Vagina (tissue), 2 donors: ENCODE measurements around the gene CYB5R4. TPM values are rescaled to one million over a fixed set of nuclear protein-coding genes. Genes with fewer than 3 reads are reported as not detected.

Source experiments
- DNase-seq, 2 donors: peaks; one replicate each; pipeline ENCODE4 v3.0.0-alpha.2; 2017; ENCODE audit errors: extremely low spot score in 2 of 2
- H3K27ac ChIP-seq: fragments of 200-600 bp; sonication (generic); one replicate; pipeline ENCODE4 v1.5.1; 2019
- H3K27me3 ChIP-seq: fragments of 200-600 bp; sonication (generic); one replicate; pipeline ENCODE4 v1.5.1; 2019
- H3K36me3 ChIP-seq, 2 donors: fragments of 200-600 bp; sonication (generic); one replicate each; pipeline ENCODE4 v1.5.1; 2017 to 2019
- H3K4me1 ChIP-seq: fragments of 200-600 bp; sonication (generic); one replicate; pipeline ENCODE4 v1.5.1; 2019
- H3K4me3 ChIP-seq, 2 donors: fragments of 200-600 bp; sonication (generic); 1 replicate in 1 of 2; 2 replicates in 1 of 2; pipeline ENCODE4 v1.5.1; 2016 to 2019
- H3K9me3 ChIP-seq: fragments of 200-600 bp; sonication (generic); one replicate; pipeline ENCODE4 v1.5.1; 2019
- CTCF ChIP-seq, 3 experiments: fragments of 450-650 bp in 2 of 3; fragments of 200-600 bp in 1 of 3; sonication (generic) in 1 of 3; IDR thresholded peaks; one replicate each; pipeline ENCODE4 v1.5.1; 2017 to 2019; ENCODE audit warnings: antibody characterized with exemption in 3 of 3, mild to moderate bottlenecking in 2 of 3, moderate library complexity in 2 of 3
- POLR2A ChIP-seq, 2 donors: fragments of 450-650 bp; IDR thresholded peaks; one replicate each; pipeline ENCODE4 v1.6.1; 2017; ENCODE audit warnings: antibody characterized with exemption in 2 of 2, mild to moderate bottlenecking in 2 of 2, moderate library complexity in 2 of 2
- POLR2AphosphoS5 ChIP-seq, 2 donors: sonication (generic); formaldehyde crosslinking; IDR thresholded peaks; one replicate each; pipeline ENCODE4 v1.9.0; 2017; ENCODE audit warnings: antibody characterized with exemption in 2 of 2, mild to moderate bottlenecking in 2 of 2, low read depth in 1 of 2; ENCODE audit not compliant: insufficient read depth in 1 of 2
- intact Hi-C: fragments of 100-400 bp; cut with DNase I; formaldehyde crosslinking; loops from one replicate; pipeline ENCODE4 v1.15.1; 2023
- total RNA-seq: library from RNA; depleted of rRNA; stranded (reverse); fragments of >200 nt; gene quantifications from one replicate; pipeline ENCODE4 v1.2.3, GENCODE V29; 2016

CYB5R4 gene
- total RNA-seq, 1 donor from 2014 or later = 4.9 TPM

- no peaks in the 10 kb centered on the region for H3K9me3 ChIP-seq
- H3K36me3 ChIP-seq = no peaks in the 10 kb centered on the region
- no peak overlapping the region for H3K4me3 ChIP-seq
- no peaks in the 10 kb centered on the region for H3K27me3 ChIP-seq
- H3K4me1 ChIP-seq = no peaks in the 10 kb centered on the region
- intact Hi-C loops = no loop called here
- TF ChIP-seq POLR2AphosphoS5 (IDR thresholded peaks at IDR 0.05; ENCODE audit: insufficient read depth in 1 of 2, low read depth in 1 of 2) = no peak
- TF ChIP-seq CTCF (IDR thresholded peaks at IDR 0.05) = no peak
- TF ChIP-seq POLR2A (IDR thresholded peaks at IDR 0.05) = no peak
- H3K27ac ChIP-seq = no peak overlapping the region
- DNase-seq = no peak
These were observed 118.8 kb downstream of the CYB5R4 start for GRCh38 chr6:83978324-83978734.

DNA sequence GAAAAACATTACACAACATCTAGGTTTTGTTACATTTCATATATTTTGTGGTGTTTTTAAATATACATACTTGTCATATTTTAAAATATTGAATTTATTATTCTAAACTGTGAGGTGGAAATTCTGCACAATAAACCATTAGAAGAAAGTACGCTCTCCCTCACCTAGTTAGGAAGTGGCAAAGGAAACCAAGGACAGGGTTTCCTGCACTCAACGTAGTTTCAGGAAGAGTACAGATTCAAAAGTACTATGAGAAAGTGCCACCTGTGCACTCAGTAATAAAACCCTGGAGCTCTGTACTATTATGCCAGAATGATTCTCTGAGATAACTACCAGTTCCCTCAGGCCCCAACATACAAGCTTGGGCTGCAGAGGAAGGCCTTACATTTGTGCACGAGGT, 119.5 kb downstream of the CYB5R4 start:
- DNase-seq = no peak
- TF ChIP-seq POLR2A (IDR thresholded peaks at IDR 0.05) (no peak), POLR2AphosphoS5 (IDR thresholded peaks at IDR 0.05; ENCODE audit: insufficient read depth in 1 of 2, low read depth in 1 of 2) (no peak), CTCF (IDR thresholded peaks at IDR 0.05) (no peak)
- intact Hi-C loops = no loop called here
- H3K9me3 ChIP-seq = no peaks in the 10 kb centered on the region
- no peaks in the 10 kb centered on the region for H3K27me3 ChIP-seq
- H3K27ac ChIP-seq = no peak overlapping the region
- no peaks in the 10 kb centered on the region for H3K4me1 ChIP-seq
- H3K36me3 ChIP-seq = no peaks in the 10 kb centered on the region
- H3K4me3 ChIP-seq = no peak overlapping the region

DNA sequence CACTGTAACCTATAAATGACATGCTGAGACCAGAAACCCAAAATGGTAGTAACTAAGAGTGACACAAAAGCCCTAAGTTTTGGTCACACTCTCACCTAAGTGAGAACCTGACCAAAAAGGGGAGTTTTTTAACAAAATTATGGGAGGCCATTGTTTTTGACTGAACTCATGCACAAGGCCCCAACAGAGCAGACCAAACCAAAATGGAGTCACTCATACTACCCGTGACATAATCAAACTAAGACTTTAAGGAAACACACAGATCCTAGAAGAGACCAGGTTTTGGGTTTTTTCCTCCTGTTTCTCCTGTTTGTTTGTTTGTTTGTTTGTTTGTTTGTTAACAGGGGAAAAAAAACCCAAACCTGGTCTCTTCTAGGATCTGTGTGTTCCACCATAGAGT, 124.9 kb downstream of the CYB5R4 start:
- H3K4me1 ChIP-seq = no peaks in the 10 kb centered on the region
- intact Hi-C loops = no loop called here

GRCh38 chr6:83985308-83985713, 125.8 kb downstream of the CYB5R4 start:
- Histone ChIP-seq H3K27ac (no peak overlapping the region), H3K9me3 (no peaks in the 10 kb centered on the region), H3K27me3 (no peaks in the 10 kb centered on the region), H3K4me1 (no peaks in the 10 kb centered on the region), H3K36me3 (no peaks in the 10 kb centered on the region), H3K4me3 (no peak overlapping the region)
- DNase-seq = no peak
- TF ChIP-seq POLR2AphosphoS5 (IDR thresholded peaks at IDR 0.05; ENCODE audit: insufficient read depth in 1 of 2, low read depth in 1 of 2) (no peak), CTCF (IDR thresholded peaks at IDR 0.05) (no peak), POLR2A (IDR thresholded peaks at IDR 0.05) (no peak)
- intact Hi-C loops = no loop called here

More for the DNA sequence above, 124.9 kb downstream of the CYB5R4 start:
- no peak for DNase-seq
- no peak overlapping the region for H3K4me3 ChIP-seq
- H3K36me3 ChIP-seq = no peaks in the 10 kb centered on the region
- no peaks in the 10 kb centered on the region for H3K27me3 ChIP-seq
- TF ChIP-seq POLR2AphosphoS5 (IDR thresholded peaks at IDR 0.05; ENCODE audit: insufficient read depth in 1 of 2, low read depth in 1 of 2) (no peak), CTCF (IDR thresholded peaks at IDR 0.05) (no peak), POLR2A (IDR thresholded peaks at IDR 0.05) (no peak)
- no peaks in the 10 kb centered on the region for H3K9me3 ChIP-seq
- H3K27ac ChIP-seq = no peak overlapping the region

DNA sequence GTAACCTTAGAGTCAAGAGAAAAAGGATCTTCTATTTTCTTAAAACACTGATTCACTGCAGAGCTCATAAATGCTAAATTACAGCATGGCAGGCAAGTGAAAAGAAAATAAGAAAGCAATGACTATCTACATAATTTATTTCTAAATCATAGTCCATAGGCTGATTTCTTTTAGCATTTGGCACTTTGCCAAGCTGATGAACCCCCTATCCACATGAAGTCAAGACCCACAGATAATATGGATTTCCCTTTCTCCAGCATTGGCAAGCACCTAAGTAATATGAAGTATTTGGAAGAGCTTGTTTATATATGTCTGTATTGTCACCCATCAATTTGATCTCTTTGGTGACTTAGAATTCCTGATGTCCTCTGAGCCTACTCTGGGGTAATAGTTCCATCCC, 126.2 kb downstream of the CYB5R4 start:
- no peak overlapping the region for H3K27ac ChIP-seq
- DNase-seq = no peak
- no peaks in the 10 kb centered on the region for H3K4me1 ChIP-seq
- intact Hi-C loops = no loop called here
- no peak for TF ChIP-seq POLR2A (IDR thresholded peaks at IDR 0.05)
- no peak for TF ChIP-seq POLR2AphosphoS5 (IDR thresholded peaks at IDR 0.05; ENCODE audit: insufficient read depth in 1 of 2, low read depth in 1 of 2)
- TF ChIP-seq CTCF (IDR thresholded peaks at IDR 0.05) = no peak
- H3K9me3 ChIP-seq = no peaks in the 10 kb centered on the region
- no peaks in the 10 kb centered on the region for H3K36me3 ChIP-seq
- no peaks in the 10 kb centered on the region for H3K27me3 ChIP-seq
- no peak overlapping the region for H3K4me3 ChIP-seq
